Stimulated activated CD4-positive, alpha-beta T cell treated with anti-CD3 and anti-CD28 coated beads, Interleukin-12 subunit alpha, Interleukin-12 subunit beta, amount 100 ng/mL, for 4 hours (primary cell): ENCODE results near the gene C1orf232.

Experiments
- DNase-seq: peaks from one replicate; pipeline ENCODE4 v3.0.0-alpha.2; 2020

C1orf232 gene

DNA sequence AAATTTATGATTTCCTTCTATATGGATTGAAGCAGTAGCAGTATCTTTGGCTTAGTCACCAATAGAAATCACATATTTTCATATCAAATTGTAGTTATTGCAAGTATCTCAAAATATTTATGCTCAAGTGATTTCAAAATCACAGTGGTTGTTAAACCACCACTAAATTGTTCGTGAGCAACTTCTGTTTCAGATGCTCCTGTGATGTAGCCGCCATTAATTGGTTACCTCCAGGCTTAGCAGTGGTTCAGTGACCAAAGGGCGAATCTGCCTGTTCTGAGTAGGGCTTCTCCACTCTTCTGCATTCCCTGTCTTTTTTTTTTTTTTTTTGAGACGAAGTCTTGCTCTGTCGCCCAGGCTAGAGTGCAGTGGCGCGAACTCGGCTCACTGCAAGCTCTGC is 6.6 kb upstream of the C1orf232 start:
- no peak for DNase-seq

DNA sequence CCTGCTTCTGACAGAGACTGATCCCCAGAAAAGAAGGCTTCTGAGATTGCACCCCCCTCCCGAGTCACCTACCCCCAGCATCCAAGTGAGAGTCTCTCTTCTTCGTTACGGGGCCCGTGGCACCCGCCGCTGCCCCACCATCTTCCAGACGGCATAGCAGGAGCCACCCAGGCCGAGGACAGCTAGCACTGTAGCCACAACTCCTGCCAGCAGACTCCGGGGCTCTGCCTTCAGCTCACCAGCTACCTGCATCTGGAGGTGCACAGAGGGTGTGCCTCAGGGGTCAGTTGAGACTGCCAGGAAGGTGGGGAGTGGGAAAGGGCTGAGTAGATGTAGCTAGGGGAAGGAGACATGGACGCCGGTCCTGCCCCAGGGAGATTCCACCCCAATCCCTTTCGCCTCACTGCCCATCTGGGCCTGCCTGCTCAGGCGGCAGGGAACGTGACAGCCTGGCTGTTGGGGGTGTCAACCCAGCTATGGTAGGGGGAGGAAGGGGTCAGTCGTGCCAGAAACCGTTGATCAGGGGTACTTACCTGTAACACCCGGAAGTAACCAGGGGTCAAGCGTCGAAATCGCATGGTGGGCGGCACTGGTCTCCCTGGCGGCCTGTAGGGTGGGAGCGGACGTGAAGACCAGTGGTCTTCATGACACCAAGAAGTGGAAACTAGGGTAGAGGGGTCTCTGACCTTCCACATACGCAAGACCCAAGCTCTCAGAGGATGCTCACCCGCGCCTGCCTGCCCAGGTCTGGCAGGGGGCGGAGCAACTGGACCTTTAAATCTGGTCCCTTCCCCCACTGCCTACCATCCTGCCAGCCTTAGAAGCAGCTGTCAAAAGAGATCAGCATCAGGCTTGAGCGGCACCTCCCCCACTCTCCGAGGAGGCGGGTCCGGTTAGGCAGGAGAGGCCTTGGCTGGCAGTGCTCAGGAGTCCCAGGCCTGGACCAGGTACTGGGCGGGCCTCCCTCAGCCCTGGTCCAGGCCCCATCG is 2.6 kb upstream of the C1orf232 start, which contains the start of gene ZNF593OS:
Gene ZNF593OS, minus strand, starts transcription at position 749 of the 989 bp plus-strand sequence. Its CDS starts 171 bp downstream, at position 578.
- no peak for DNase-seq

DNA sequence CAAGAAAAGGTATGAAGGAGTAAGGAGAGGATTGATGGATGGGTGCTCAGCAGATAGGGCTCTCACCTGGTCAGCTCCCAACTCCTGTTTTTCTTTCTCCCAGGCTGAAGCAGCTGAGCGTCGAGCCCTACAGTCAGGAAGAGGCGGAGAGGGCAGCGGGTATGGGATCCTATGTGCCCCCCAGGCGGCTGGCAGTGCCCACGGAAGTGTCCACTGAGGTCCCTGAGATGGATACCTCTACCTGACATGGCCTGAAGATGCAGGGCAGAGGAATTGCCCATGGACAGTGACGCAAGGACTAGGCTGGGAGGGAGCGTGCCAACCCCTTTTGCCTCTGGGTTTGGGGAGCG is 1.7 kb upstream of the C1orf232 start:
- DNase-seq = no peak

DNA sequence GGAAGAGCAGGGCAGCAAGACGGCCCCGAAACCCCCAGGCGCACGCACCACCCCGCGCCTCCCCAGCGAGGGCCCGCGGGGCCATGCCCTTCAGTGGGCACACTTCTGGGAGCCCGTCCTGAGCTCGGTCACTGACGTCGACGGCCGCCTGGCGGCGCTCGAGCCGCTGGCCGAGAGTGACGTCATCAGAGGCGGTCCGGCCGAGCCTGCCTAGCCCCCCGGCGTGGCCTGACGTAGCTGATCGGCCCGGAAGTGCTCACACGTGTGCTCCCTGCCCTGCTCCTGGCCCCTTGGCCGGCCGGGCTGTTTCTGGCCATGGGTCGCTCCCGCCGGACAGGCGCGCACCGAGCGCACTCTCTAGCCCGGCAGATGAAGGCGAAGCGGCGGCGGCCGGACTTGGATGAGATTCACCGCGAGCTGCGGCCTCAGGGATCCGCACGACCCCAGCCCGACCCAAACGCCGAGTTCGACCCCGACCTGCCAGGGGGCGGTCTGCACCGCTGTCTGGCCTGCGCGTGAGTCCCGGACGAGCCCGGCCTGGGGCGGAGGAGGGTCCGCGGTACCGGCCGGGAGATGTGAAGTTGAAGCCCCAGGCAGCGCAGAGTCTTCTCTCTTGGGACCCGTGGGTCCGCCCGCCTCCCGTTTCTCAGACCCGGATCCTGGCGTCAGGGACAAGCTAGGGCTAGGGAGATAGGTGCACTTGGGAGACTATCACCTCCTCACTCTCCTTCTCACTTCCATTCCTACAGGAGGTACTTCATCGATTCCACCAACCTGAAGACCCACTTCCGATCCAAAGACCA is 1.1 kb upstream of the C1orf232 start, which contains the start of gene ZNF593:
Gene ZNF593, plus strand, starts transcription at position 240 of the 803 bp plus-strand sequence. Its CDS starts 76 bp downstream, at position 316.
- DNase-seq = peak; percentile 89

DNA sequence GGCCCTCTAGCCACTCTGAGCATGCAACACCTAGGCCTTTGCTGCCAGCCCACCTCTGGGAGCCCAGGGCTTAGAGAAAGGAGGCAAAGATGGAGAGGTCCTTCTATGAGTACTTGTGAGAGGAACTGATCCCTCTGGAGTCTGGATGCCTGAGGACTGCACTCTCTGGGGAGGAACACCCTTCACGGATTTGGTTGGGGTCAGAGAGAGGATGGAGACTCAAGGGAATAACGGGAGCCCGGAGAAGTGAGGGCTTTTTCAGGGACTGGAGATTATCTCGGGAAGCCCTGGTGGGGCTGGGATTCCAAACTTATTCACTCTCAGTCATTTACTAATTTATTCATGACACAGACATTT is 413 bp upstream of the C1orf232 start:
- no peak for DNase-seq

DNA sequence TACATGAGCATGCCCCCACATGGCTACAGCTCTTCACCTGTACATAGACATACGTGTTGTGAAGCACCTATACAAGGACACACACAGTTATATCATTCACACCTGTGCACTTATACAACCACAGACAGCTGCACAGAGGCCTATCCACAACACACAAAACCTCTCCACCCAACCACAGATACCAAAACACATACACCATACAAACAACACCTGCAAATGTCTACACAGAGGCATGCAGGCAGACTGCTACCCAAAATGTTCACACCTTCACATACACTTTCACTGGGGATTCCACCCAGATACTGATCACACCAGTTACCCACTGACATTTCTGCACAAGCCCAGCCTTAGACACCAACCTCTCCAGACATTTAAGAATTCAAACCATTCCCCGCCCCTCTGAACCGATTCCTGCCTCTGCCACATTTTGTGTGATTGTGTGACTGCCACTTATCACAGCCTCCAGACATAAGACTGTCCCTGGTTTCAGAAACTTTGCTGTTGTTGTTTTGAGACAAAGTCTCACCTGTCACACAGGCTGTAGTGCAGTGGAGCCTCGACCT is 2.0 kb downstream of the C1orf232 start:
- no peak for DNase-seq

DNA sequence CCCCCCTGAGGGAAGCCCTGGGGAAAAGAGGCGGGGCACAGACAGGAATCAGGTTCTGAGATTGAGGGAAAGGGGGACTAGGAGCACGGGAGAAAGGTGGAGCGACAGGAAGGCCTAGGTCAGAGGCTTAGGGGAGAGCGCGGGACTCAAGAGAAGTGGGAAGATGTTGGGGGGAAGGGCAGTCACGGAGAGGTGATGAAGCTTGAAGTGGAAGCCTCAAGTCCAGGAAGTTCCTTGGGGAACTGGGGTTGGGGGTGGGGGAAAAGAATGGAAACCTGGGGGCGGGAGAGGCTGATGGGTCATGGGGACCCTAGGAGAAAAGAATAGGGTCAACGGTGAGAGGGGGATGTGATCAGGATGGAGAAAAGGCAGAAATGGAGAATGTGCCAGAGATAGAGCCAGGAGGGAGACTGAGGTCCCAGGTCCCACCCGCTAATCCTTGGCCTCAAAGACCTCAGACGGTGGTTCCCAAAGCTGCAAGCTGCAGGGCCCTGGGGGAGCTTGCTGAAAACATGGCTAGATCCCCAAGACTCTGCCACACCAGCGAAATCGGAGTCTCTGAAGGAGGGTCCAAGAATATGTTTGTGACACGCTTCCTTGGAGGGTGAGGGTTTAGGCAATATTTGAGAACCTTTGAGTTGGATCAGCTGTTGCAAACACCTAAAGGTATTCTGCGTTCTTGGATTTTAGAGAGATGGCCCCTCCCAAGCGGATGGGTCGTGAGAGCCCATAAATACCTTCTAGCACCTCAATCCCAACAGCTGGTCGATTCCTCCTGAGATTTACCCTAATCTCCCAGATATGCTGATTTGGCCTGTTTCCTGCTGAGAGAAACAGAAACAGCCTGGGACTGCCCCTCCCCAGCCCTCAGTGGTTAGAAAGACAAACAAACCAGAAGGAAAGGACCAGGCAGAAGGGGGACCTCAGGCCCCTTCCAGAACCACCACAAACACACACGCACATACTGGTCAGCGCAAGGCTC is 3.6 kb downstream of the C1orf232 start:
- no peak for DNase-seq

DNA sequence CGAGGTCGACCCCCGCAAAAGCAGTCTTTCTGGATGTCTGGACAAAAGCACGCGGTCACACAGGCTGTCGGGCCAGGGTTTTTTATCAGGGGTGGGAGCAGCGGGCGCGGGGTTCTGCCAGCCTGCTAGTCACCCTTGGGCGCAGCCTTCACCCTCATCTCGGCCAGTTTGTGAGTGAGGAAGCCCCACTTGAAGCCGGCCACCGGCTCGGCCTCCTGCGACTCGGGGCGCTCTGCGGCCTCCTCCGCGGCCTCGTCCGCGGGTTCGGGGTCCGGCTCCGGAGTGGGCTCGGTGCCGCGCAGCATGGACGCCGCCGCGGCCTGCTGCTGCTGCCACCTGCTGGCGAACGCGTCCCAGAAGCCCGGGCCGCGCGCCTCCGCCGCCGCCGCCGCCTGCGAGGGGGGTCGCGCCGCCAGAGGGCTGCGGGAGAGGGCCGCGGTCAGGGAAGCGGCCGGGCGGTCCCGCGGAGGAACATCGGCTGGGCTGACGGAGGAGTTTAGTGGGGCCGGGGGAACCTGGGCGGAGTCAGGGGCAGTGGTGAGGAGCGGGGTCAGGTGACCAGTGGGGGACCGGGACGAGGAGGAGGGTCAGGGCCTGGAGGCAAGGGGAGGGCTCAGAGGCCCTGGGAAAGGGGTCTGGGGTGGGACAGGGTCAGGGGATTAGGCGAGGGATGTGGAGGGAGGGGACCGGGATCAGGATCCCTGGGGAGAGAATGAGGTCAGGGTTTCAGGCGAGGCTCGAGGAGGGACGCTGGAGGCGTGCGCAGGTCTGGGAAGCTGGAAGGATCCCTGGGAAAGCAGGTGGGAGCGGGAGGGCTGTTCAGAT is 4.5 kb downstream of the C1orf232 start:
- peak; percentile 64 for DNase-seq

DNA sequence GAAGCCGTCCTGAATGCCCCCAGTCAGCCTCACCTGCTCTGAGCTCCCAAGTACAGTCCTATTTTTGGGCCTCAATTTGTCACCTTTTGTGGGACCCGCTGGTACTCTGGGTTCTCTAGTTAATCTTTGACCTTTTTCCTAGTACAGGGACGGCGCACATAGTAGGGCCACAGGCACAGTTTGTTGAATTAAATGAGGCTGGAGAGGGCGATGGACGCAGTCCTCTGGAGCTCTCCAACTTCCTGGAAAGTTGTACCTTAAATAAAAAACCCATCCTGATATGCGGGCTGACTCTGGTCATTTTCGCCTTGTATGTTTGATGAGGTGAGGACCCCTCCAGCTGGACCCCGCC is 5.1 kb downstream of the C1orf232 start:
- DNase-seq = no peak

DNA sequence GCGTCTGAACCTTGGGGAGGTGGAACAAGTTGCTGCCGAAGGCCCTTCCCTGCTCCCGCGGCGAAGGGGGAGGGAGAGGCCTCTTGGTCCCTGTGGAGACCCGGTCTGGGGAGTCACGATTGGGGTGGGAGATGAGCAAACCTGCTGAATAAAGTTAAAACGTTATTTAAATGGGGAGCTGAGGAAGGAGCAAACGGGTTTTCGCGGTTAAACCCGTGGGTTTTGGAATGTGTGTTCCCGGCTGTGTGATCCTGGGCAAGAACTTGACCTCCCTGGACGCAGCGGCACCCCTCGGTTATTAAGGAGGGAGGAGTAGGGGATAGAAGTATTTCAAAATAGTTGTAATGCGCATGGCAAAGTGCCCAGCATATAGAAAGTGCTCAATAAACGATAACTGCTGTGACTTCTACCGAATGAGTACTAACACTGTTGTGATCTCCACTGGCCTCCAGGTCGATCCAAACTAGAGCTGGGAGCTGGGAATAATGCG is 6.5 kb downstream of the C1orf232 start:
- DNase-seq = no peak

DNA sequence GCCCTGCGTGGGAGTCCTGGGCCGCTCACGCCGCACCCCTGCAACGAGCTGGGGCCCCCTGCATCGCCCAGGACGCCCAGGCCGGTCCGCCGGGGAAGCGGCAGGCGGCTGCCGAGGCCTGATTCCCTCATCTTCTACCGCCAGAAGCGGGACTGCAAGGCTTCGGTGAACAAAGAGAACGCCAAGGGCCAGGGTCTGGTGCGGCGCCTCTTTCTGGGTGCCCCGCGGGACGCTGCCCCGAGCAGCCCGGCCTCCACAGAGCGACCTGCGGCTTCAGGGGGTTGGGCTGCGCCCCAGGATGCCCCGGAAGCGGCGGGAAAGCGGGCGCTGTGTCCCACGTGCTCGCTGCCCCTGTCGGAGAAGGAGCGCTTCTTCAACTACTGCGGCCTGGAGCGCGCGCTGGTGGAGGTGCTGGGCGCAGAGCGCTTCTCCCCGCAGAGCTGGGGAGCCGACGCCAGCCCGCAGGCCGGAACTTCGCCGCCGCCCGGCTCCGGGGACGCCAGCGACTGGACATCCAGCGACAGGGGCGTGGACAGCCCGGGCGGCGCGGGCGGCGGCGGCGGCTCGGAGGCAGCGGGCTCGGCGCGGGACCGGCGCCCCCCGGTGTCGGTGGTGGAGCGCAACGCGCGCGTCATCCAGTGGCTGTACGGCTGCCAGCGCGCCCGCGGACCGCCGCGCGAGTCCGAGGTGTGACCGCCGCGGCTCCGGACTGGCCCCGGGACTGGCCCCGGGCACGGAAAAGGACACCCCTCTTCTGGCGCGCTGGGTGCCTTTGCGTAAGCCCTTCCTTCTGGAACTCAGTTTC is 7.1 kb downstream of the C1orf232 start:
- peak; percentile 48 for DNase-seq

DNA sequence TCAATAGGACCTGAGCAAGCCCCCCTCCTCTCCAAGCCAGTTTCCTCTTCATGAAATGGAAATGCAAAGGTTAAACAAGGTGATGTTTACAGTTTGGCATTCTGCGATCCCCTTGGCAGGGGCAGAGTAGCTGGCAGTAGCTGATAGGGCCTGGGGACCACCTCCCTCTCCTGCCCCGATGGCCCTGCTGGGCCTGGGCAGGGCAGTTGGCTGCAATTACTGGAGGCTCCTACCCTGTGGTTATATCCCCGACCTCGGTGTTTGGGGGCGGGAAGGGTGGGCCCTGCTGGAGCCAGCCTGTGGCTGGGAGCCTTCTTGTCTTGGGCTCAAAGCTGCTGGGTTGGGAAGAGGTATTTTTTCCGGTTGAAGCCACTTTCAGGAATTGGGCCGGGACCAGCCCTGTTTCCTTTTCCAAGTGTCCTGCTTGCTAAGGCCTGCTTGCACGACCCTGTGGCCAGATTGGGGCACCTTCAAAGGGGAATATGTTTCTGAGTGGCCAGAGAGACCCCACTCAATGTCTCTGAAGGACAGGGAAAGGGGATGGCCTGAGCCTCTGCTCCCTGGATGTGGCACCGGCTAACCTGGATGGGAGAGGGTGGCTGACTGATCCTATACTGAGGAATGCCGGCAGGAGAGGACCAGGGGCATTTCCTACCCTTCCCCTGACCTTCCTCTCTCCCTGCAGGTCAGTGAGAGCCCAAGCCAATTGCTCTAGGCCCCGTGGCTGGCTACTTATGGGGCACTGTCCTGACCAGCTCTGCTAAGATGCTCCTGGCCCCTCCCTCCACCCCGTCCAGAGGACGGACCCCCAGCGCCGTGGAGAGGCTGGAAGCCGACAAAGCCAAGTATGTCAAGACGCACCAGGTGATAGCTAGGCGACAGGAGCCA is 8.0 kb downstream of the C1orf232 start:
- DNase-seq = no peak

DNA sequence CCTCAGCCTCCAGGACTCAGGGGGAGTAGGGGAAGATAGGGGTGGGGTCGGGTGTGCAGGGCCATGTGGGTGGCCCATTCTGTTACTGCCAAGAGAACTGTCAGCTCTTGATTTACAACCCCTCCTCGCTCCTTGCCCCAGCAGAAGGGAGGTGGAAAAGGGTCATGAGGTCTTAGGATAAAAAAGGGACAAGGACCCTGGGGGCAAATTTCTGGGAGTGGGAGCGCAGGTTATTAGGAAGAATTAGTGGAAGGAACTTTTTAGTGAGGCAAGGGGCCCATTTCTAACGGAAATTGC is 9.1 kb downstream of the C1orf232 start:
- no peak for DNase-seq

DNA sequence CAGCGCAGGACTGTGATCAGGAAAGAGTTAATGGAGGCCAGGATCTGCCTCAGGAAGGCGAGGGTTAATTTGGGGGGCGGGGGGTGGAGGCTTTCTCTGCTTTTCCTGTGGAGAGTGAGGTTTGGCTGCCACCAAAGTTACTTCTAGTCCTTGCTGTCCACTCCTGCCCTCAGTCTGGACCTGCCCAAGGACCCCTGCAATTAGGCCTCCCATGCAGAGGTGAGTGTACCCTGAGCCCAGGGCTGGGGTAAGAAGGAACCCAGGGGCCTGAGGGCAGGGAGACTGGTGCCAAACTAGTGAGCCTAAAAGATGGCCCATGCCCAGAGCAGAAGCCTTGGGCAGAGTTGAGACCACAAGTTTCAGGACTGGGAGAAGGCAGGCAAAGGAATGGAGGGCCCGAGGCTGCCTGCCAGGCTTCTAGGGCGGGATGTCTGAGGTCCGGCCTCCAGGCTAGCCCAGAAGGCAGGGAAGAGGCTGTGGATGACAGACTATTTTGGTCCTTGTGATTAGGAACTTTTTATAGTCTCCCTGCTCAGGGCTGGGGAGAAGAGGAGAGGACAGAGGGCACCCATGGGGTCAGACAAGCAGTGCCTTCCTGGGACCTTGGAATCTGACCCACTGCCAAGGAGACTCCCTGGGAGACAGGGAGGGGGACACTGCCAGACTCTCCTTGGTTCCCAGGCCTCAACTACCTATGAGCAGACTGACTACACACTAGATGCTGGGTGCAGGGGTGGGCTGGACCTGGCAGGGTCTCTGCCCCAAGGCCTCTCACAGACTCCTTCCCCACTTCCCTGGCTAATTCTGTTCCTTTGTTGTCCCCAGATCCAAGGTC is 9.6 kb downstream of the C1orf232 start, which contains the start of gene FAM110D:
Gene FAM110D, plus strand, starts transcription at position 172 of the 835 bp plus-strand sequence. CDS start 2,213 bp downstream, outside the sequence.
- no peak for DNase-seq

DNA sequence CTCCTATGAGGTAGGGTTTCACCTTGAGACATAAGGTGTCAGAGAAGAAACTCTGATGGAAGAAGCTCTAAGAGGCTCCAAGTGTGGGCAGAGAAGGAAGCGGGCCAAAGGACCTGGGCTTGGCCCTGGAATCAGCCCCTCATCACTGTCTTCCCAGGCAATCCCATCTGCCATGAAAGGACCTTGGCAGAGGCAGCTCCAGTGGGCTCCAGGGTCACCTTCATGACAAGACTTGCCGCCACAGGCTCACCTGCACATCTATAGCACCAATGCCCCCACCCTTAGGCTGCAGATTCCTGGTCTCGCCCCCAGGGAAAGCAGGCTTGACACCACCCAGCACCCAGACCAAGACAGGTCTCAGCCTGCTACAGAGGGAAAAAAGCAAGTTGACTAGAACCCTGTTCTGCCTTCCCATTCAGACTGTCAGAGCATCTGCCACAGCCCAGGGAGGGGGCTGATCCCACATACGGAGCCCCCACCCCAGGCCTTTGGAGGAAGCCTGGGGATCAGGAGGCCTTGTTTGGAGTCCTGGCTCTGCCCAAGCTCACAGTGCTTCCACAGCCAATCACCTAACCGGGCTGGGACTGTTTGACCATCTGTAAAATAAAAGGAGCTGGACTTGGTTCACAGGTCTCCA is 10.4 kb downstream of the C1orf232 start:
- DNase-seq = no peak

DNA sequence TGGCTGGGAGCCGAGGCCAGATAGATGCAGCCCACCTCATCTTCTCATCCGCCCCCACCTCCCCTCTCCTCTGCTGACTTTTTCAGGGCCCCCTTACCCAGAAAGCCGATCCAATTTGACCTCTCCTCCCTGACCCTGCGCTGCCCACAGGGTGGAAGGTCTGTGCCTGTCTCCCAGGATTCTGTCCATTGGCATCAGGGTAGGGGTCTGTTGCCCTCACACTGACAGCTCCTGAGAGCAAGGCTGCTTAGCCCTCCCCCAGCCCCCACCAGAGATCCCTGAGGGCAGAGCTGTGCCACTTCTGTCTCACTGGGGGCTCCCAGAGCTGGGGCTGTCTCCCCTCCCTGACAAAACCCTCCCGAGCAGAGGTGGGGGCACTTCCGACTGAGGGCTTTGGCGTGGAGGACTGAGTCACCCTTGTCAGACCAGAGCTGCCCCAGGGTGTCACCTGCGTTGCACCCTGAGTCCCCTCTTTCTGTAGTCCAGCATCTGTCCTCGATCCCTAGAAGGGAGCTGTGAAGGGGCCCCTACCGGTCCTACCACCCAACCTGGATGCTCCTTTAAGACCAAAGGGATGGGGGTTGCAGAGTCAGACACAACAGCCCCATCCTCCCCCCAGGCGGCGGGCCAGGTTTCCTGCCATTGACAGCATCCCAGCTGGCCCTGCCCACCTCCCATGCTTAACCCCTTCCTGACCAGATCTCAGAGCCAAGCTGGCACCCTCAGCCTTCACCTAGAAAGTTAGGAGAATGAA is 12.3 kb downstream of the C1orf232 start:
- no peak for DNase-seq
